ENCODE results near the gene PHF12. TPM values are rescaled to one million over a fixed set of nuclear protein-coding genes. Genes with fewer than 3 reads are reported as not detected.

The PHF12 gene
- total RNA-seq, 1 donor, result 25.7 TPM

GRCh38 chr17:28955408-28955807 is 4.1 kb upstream of the PHF12 start:
- DNase-seq (ENCODE audit: low read depth), result no peak
- no peak for TF ChIP-seq CTCF (IDR thresholded peaks at IDR 0.05; ENCODE audit: insufficient read depth, low read length)
- H3K4me3 ChIP-seq (ENCODE audit: low read depth, low read length), result no peak overlapping the region

GRCh38 chr17:28954886-28955285 is 3.6 kb upstream of the PHF12 start:
- TF ChIP-seq CTCF (IDR thresholded peaks at IDR 0.05; ENCODE audit: insufficient read depth, low read length), result no peak
- DNase-seq (ENCODE audit: low read depth), result no peak
- H3K4me3 ChIP-seq (ENCODE audit: low read depth, low read length), result no peak overlapping the region

GRCh38 chr17:28953444-28954118 is 2.3 kb upstream of the PHF12 start:
- peak; percentile 49 for DNase-seq (ENCODE audit: low read depth)

GRCh38 chr17:28951991-28952975 is 965 bp upstream of the PHF12 start:
- H3K4me3 ChIP-seq (ENCODE audit: low read depth, low read length), result peak overlapping the region; percentile 85
- peak; percentile 100 for DNase-seq (ENCODE audit: low read depth)
- peak; percentile 1 for TF ChIP-seq CTCF (IDR thresholded peaks at IDR 0.05; ENCODE audit: insufficient read depth, low read length)

More at GRCh38 chr17:28953444-28954118, 2.3 kb upstream of the PHF12 start:
- H3K4me3 ChIP-seq (ENCODE audit: low read depth, low read length), result no peak overlapping the region
- TF ChIP-seq CTCF (IDR thresholded peaks at IDR 0.05; ENCODE audit: insufficient read depth, low read length), result peak; percentile 90

- H3K4me3 ChIP-seq (ENCODE audit: low read depth, low read length), result peak overlapping the region; percentile 88
- TF ChIP-seq CTCF (IDR thresholded peaks at IDR 0.05; ENCODE audit: insufficient read depth, low read length), result no peak
- DNase-seq (ENCODE audit: low read depth), result no peak
Measured at GRCh38 chr17:28950752-28951427, 428 bp downstream of the PHF12 start.

GRCh38 chr17:28950017-28950751 is 1.1 kb downstream of the PHF12 start:
- DNase-seq (ENCODE audit: low read depth), result peak; percentile 43
- H3K4me3 ChIP-seq (ENCODE audit: low read depth, low read length), result peak overlapping the region; percentile 88
- no peak for TF ChIP-seq CTCF (IDR thresholded peaks at IDR 0.05; ENCODE audit: insufficient read depth, low read length)
